ENCODE results near the gene PYGO2.

PYGO2 gene

DNA sequence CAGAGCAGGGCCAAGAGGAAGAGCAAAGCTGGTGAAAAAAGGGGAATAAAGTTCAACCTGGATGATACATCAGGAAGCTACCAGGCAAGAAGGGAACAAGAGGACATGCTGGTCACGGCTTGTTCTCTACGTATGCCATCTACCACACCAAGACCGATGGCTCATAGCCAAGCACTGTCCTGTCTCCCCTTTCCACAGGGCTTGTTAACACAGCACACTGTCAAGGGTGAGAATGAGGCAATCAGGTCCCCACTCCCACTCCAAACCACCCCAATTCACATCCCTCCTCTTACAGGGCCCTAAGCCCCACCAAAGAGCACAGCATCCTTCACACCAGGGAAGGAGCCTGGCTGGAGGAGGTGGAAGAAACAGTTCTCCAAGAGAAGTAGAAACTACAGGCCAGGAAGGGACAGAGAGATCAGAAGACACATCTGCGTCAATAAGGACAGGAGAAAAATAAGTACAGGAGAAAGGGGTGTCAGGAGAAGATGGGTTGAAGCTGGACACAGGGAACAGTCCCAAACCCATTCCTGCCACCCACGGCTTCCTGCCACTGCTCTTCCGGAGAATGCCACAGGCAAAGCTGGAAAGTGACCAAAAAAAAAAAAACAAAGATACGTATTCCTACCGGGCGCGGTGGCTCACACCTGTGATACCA, 9.9 kb upstream of the PYGO2 start:
- peaks cover 11% of the 10 kb centered on the region; the same call in 1 of the 2 replicates for H3F3A ChIP-seq (ENCODE audit: insufficient read depth)
- no peaks in the 10 kb centered on the region for H3K36me3 ChIP-seq (ENCODE audit: low read length)
- H3K27ac ChIP-seq (ENCODE audit: low read depth, low read length), result no peak overlapping the region
- no peak overlapping the region for H2AFZ ChIP-seq (ENCODE audit: low read depth, low read length, severe bottlenecking)
- TF ChIP-seq EZH2phosphoT487 (conservative IDR thresholded peaks at IDR 0.05; ENCODE audit: low read length), result no peak
- TF ChIP-seq, protein P1, sequence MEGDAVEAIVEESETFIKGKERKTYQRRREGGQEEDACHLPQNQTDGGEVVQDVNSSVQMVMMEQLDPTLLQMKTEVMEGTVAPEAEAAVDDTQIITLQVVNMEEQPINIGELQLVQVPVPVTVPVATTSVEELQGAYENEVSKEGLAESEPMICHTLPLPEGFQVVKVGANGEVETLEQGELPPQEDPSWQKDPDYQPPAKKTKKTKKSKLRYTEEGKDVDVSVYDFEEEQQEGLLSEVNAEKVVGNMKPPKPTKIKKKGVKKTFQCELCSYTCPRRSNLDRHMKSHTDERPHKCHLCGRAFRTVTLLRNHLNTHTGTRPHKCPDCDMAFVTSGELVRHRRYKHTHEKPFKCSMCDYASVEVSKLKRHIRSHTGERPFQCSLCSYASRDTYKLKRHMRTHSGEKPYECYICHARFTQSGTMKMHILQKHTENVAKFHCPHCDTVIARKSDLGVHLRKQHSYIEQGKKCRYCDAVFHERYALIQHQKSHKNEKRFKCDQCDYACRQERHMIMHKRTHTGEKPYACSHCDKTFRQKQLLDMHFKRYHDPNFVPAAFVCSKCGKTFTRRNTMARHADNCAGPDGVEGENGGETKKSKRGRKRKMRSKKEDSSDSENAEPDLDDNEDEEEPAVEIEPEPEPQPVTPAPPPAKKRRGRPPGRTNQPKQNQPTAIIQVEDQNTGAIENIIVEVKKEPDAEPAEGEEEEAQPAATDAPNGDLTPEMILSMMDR (IDR thresholded peaks at IDR 0.05; ENCODE audit: insufficient read depth, low read length, poor library complexity, severe bottlenecking), result no peak
- H3K9me3 ChIP-seq (ENCODE audit: insufficient read depth, low read length), result no peaks in the 10 kb centered on the region
- H3K4me2 ChIP-seq (ENCODE audit: low read depth, low read length, poor library complexity, severe bottlenecking), result peak overlapping the region; percentile 9
- no peak overlapping the region for H3K4me3 ChIP-seq (ENCODE audit: insufficient read depth, low read length, poor library complexity, severe bottlenecking)
- H3K9me2 ChIP-seq (replicated peaks; ENCODE audit: insufficient read depth, low read length), result no peaks in the 10 kb centered on the region
- H3K9ac ChIP-seq (ENCODE audit: low read length), result peak overlapping the region; percentile 18; the same call in 1 of the 2 replicates
- H4K20me1 ChIP-seq (ENCODE audit: low read depth, low read length), result no peaks in the 10 kb centered on the region
- peaks cover 45% of the 10 kb centered on the region for H3K79me2 ChIP-seq (ENCODE audit: insufficient read depth, low read length)
- H3K27me3 ChIP-seq (ENCODE audit: low read length), result no peaks in the 10 kb centered on the region

DNA sequence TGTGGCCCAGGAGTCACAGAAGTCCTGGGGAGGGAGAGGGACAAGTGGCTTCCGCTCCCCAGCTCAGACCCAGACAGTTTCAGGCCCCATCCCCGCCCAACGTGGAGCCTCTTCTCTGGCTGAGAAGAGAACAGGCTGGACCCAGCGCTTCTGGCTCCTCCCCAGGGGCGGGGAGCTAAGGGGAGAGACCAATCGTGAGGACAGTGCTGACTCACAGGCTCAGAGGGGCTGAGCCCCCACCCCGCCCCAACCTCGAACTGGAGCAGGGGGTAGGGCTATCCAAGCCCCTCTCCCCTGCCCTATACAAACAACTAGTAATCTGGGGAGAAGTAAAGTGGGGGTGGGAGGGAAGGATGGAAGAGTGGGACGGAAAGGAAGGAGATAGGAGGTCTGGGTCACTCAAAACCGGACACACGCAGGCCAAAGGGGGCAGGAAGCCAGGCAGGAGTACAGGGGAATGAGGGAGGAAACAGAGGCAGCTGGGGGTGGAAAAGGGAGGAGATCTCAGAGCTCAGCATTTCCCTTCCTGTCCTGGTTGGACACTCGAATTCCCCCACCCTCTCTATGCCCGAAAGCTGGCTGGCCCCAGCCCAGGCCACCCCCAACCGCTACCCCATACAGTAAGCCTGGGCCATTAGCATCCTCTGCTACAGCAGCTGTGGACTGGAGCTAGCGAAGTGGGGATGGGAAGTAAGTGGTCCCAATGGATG, 9.2 kb upstream of the PYGO2 start, which contains the start of gene SHC1:
Gene SHC1 (minus strand): TSS at position 117 of the 710 bp plus-strand sequence. CDS start 221 bp downstream, outside the sequence.
- Histone ChIP-seq H2AFZ (ENCODE audit: low read depth, low read length, severe bottlenecking) (no peak within 1 kb of the TSS), H3K27me3 (ENCODE audit: low read length) (no peaks in the 10 kb centered on the region), H3K27ac (ENCODE audit: low read depth, low read length) (no peak within 1 kb of the TSS), H4K20me1 (ENCODE audit: low read depth, low read length) (no peaks in the 10 kb centered on the region), H3K9me2 (replicated peaks; ENCODE audit: insufficient read depth, low read length) (no peaks in the 10 kb centered on the region), H3K4me2 (ENCODE audit: low read depth, low read length, poor library complexity, severe bottlenecking) (peak within 1 kb of the TSS; percentile 9), H3F3A (ENCODE audit: insufficient read depth) (peaks cover 11% of the 10 kb centered on the region; the same call in 1 of the 2 replicates), H3K9me3 (ENCODE audit: insufficient read depth, low read length) (no peaks in the 10 kb centered on the region), H3K36me3 (ENCODE audit: low read length) (no peaks in the 10 kb centered on the region), H3K79me2 (ENCODE audit: insufficient read depth, low read length) (peaks cover 38% of the 10 kb centered on the region), H3K9ac (ENCODE audit: low read length) (peak within 1 kb of the TSS; percentile 18; the same call in 1 of the 2 replicates), H3K4me3 (ENCODE audit: insufficient read depth, low read length, poor library complexity, severe bottlenecking) (no peak within 1 kb of the TSS)
- TF ChIP-seq EZH2phosphoT487 (conservative IDR thresholded peaks at IDR 0.05; ENCODE audit: low read length), result no peak
- TF ChIP-seq, protein P1 (IDR thresholded peaks at IDR 0.05; ENCODE audit: insufficient read depth, low read length, poor library complexity, severe bottlenecking), result no peak

DNA sequence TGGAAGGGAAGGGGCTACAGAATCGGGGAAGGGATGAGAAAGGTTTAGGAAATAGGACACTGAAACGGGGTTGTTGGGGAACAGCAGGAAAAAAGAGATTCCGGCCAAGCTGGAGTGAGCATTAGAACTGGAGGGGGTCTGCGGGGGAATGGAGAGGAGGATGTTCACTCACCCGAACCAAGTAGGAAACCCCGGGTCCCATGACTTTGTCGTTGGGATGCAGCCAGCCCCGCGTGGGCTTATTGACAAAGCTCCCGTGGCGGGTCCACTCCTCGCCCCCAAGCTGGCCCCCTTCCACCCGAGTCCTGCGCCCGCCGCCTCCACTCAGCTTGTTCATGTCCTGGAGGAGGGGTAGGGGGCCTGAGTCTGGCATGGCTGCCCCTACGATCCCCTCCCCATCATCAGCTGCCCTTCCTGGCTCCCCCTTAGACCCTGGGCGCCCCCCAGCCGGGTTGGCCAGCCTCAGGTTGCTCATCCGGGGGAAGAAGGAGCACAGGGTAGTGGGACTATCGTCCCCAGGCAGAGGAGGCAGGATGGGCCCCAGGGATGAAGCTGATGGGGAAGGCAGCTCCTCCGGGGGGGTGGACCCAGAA, 8.4 kb upstream of the PYGO2 start:
- Histone ChIP-seq H3K9ac (ENCODE audit: low read length) (0 out of 2 replicates have a peak overlapping the region, but pooled peaks have one; percentile 18), H3K4me3 (ENCODE audit: insufficient read depth, low read length, poor library complexity, severe bottlenecking) (no peak overlapping the region), H3K9me3 (ENCODE audit: insufficient read depth, low read length) (no peaks in the 10 kb centered on the region), H3K27me3 (ENCODE audit: low read length) (no peaks in the 10 kb centered on the region), H3K27ac (ENCODE audit: low read depth, low read length) (no peak overlapping the region), H4K20me1 (ENCODE audit: low read depth, low read length) (no peaks in the 10 kb centered on the region), H3F3A (ENCODE audit: insufficient read depth) (peaks cover 11% of the 10 kb centered on the region; the same call in 1 of the 2 replicates), H3K4me2 (ENCODE audit: low read depth, low read length, poor library complexity, severe bottlenecking) (no peak overlapping the region), H3K79me2 (ENCODE audit: insufficient read depth, low read length) (peaks cover 29% of the 10 kb centered on the region), H3K9me2 (replicated peaks; ENCODE audit: insufficient read depth, low read length) (no peaks in the 10 kb centered on the region), H2AFZ (ENCODE audit: low read depth, low read length, severe bottlenecking) (no peak overlapping the region), H3K36me3 (ENCODE audit: low read length) (no peaks in the 10 kb centered on the region)
- TF ChIP-seq EZH2phosphoT487 (conservative IDR thresholded peaks at IDR 0.05; ENCODE audit: low read length), result no peak
- TF ChIP-seq, protein P1 (IDR thresholded peaks at IDR 0.05; ENCODE audit: insufficient read depth, low read length, poor library complexity, severe bottlenecking), result no peak
